GM23338 (cell line): ENCODE measurements around the gene GALM. TPM values are rescaled to one million over a fixed set of nuclear protein-coding genes. Genes with fewer than 3 reads are reported as not detected.

Experiments used
- ATAC-seq: fragments of 200-7000 bp; cut with Tn5 transposase; 3 replicates; pipeline ENCODE4 v1.9.1; 2020
- DNase-seq: peaks from one replicate; pipeline ENCODE4 v3.0.0-alpha.2; 2015; ENCODE audit warnings: low spot score
- H2AFZ ChIP-seq: fragments of 200-600 bp; sonication (generic); 2 replicates; pipeline ENCODE4 v1.8.0; 2016; ENCODE audit warnings: antibody characterized with exemption, mild to moderate bottlenecking, moderate library complexity
- H3F3A ChIP-seq: fragments of 200-600 bp; sonication (generic); replicated peaks from 2 replicates; pipeline ENCODE4 v1.8.0; 2017; ENCODE audit warnings: antibody characterized with exemption, mixed run types, low read depth
- H3K27ac ChIP-seq: fragments of 200-600 bp; sonication (generic); 2 replicates; pipeline ENCODE4 v1.6.1; 2016; ENCODE audit warnings: low read depth
- H3K27me3 ChIP-seq: fragments of 200-600 bp; sonication (generic); 2 replicates; pipeline ENCODE4 v1.8.0; 2016; ENCODE audit warnings: mild to moderate bottlenecking, mixed run types, moderate library complexity; ENCODE audit not compliant: insufficient read depth
- H3K36me3 ChIP-seq: fragments of 200-600 bp; sonication (generic); 2 replicates; pipeline ENCODE4 v1.8.0; 2016; ENCODE audit warnings: mild to moderate bottlenecking; ENCODE audit not compliant: insufficient read depth
- H3K4me1 ChIP-seq: fragments of 200-600 bp; sonication (generic); 2 replicates; pipeline ENCODE4 v1.8.0; 2016; ENCODE audit warnings: mild to moderate bottlenecking, moderate library complexity; ENCODE audit not compliant: insufficient read depth
- H3K4me2 ChIP-seq: fragments of 200-600 bp; sonication (generic); 2 replicates; pipeline ENCODE4 v1.7.1; 2017; ENCODE audit warnings: mixed run types
- H3K4me3 ChIP-seq: fragments of 200-600 bp; sonication (generic); 2 replicates; pipeline ENCODE4 v1.6.1; 2016; ENCODE audit warnings: mixed run types
- H3K79me2 ChIP-seq: fragments of 200-600 bp; sonication (generic); replicated peaks from 2 replicates; pipeline ENCODE4 v1.8.0; 2017; ENCODE audit warnings: mild to moderate bottlenecking; ENCODE audit not compliant: insufficient read depth
- H3K9me2 ChIP-seq: fragments of 200-600 bp; sonication (generic); 2 replicates; pipeline ENCODE4 v1.8.0; 2017; ENCODE audit not compliant: insufficient read depth
- H4K20me1 ChIP-seq: fragments of 200-600 bp; sonication (generic); replicated peaks from 2 replicates; pipeline ENCODE4 v1.8.0; 2017; ENCODE audit warnings: mild to moderate bottlenecking; ENCODE audit not compliant: insufficient read depth
- H3K27ac Mint-ChIP-seq: 2 replicates; pipeline ENCODE4 v1.8.0; 2020; ENCODE audit warnings: inconsistent platforms, mild to moderate bottlenecking, moderate library complexity, mixed read lengths
- H3K27me3 Mint-ChIP-seq: 3 replicates; pipeline ENCODE4 v1.8.0; 2022; ENCODE audit warnings: low read depth, mild to moderate bottlenecking, moderate library complexity, mixed read lengths, inconsistent platforms; ENCODE audit not compliant: insufficient read depth, poor library complexity
- H3K36me3 Mint-ChIP-seq: 3 replicates; pipeline ENCODE4 v1.8.0; 2021; ENCODE audit warnings: low read depth, mild to moderate bottlenecking, inconsistent platforms, moderate library complexity, mixed read lengths
- H3K4me1 Mint-ChIP-seq: 3 replicates; pipeline ENCODE4 v1.8.0; 2020; ENCODE audit warnings: mild to moderate bottlenecking, inconsistent platforms, mixed read lengths
- H3K4me3 Mint-ChIP-seq: 3 replicates; pipeline ENCODE4 v1.8.0; 2021; ENCODE audit warnings: moderate library complexity, mild to moderate bottlenecking, inconsistent platforms, mixed read lengths
- H3K9me3 Mint-ChIP-seq: 3 replicates; pipeline ENCODE4 v1.8.0; 2020; ENCODE audit warnings: moderate library complexity, mild to moderate bottlenecking, inconsistent platforms, mixed read lengths
- CREB1 ChIP-seq: fragments of 250-450 bp; sonication (Bioruptor Pico); IDR thresholded peaks from 2 replicates; pipeline ENCODE4 v1.5.0; 2020; ENCODE audit warnings: low read depth, mild to moderate bottlenecking, moderate library complexity
- CTCF ChIP-seq, 2 experiments: fragments of 200-600 bp in 1 of 2; sonication (generic) in 1 of 2; conservative IDR thresholded peaks; 2 replicates each; pipeline versions ENCODE4 v1.5.1 to v1.6.1; 2016 to 2017; ENCODE audit warnings: antibody characterized with exemption in 2 of 2, low read depth in 2 of 2, mild to moderate bottlenecking in 2 of 2, moderate library complexity in 1 of 2
- ETS1 ChIP-seq: IDR thresholded peaks from 2 replicates; pipeline ENCODE4 v1.6.1; 2016; ENCODE audit warnings: antibody characterized with exemption
- EZH2 ChIP-seq: fragments of 200-600 bp; sonication (generic); IDR thresholded peaks from one replicate; pipeline ENCODE4 v1.8.0; 2017; ENCODE audit warnings: antibody characterized with exemption, mild to moderate bottlenecking, low read depth; ENCODE audit not compliant: unreplicated experiment
- NANOG ChIP-seq: IDR thresholded peaks from 2 replicates; pipeline ENCODE4 v1.6.1; 2016; ENCODE audit warnings: antibody characterized with exemption, borderline replicate concordance
- POLR2AphosphoS5 ChIP-seq: IDR thresholded peaks from 2 replicates; pipeline ENCODE4 v1.6.1; 2016; ENCODE audit warnings: antibody characterized with exemption, low read depth
- REST ChIP-seq: IDR thresholded peaks from one replicate; pipeline ENCODE4 v1.6.1; 2018; ENCODE audit warnings: antibody characterized with exemption; ENCODE audit not compliant: unreplicated experiment
- STAT1 ChIP-seq: IDR thresholded peaks from one replicate; pipeline ENCODE4 v1.6.1; 2016; ENCODE audit warnings: antibody characterized with exemption; ENCODE audit not compliant: unreplicated experiment
- ZNF114 ChIP-seq: fragments of 250-450 bp; sonication (Bioruptor Pico); IDR thresholded peaks from 2 replicates; pipeline ENCODE4 v1.5.0; 2020; ENCODE audit warnings: mild to moderate bottlenecking, moderate library complexity
- long read RNA-seq: library from polyadenylated mRNA; unstranded; transcript quantifications from one replicate; pipeline ENCODE4 v2.0.0, GENCODE V29; 2020; ENCODE audit not compliant: unreplicated experiment
- polyA plus RNA-seq: library from polyadenylated mRNA; unstranded; fragments of >200 nt; fragmentation: Nextera tagmentation; extraction: Ambion mirVana; gene quantifications from 2 replicates; pipeline ENCODE4 v1.2.1, GENCODE V29; 2016
- total RNA-seq: library from RNA; depleted of rRNA; stranded (reverse); fragments of >200 nt; shearing (Covaris generic); gene quantifications from 2 replicates; pipeline ENCODE4 v1.2.3, GENCODE V29; 2014; rRNA removed

The GALM gene
- total RNA-seq (14.9 and 21.6 TPM in 2 replicates), polyA plus RNA-seq (9.3 and 9.6 TPM in 2 replicates)
- long read RNA-seq, transcript GALM-201 (7 exons, 2,484 nt) = major isoform, 15 of 16 reads
- long read RNA-seq, partial matches to known transcripts = 0 of 16 reads
- long read RNA-seq, other reads (novel, unspliced or antisense) = 1 of 16 reads

DNA sequence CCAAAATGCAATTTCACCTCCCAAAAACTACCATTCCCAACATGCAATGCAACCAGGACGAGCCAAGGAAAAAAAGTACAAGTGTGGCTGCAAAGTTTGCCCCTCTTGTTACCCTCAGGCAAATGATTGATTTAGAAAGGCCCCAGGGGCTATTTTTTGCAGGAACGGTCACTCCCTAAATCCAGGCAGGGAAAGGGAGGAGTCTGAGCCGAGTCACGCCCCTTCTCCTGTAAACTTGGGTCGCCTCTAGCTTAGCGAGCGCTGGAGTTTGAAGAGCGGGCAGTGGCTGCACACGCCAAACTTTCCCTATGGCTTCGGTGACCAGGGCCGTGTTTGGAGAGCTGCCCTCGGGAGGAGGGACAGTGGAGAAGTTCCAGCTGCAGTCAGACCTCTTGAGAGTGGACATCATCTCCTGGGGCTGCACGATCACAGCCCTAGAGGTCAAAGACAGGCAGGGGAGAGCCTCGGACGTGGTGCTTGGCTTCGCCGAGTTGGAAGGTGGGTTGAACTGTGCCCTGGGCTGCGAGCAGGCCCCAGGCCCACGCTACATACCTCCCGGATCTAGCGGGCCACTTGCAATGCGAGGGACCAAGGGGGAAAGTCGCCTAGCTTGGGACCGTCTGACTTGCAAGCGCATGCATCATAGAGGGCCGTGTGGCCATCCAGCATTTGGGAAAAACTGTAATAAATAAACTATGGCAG, at the start of gene GALM:
TSS of gene GALM (plus strand) at position 261 of the 702 bp plus-strand sequence. CDS start at position 309, 48 bp downstream.
- no peaks in the 10 kb centered on the region for H3K9me3 Mint-ChIP-seq
- TF ChIP-seq ZNF114 (CRISPR knock-in tag) (peak; percentile 98), POLR2AphosphoS5 (peak; percentile 89), EZH2 (no peak), ETS1 (peak; percentile 99), CREB1 (CRISPR knock-in tag) (peak; percentile 60; the same call in 1 of the 2 replicates), CTCF (conservative IDR thresholded peaks at IDR 0.05; ENCODE audit: low read depth in 2 of 2) (no peak), STAT1 (no peak)
- peaks cover 18% of the 10 kb centered on the region for H3K4me1 ChIP-seq
- H3K4me3 ChIP-seq = peak within 1 kb of the TSS; percentile 64
- H3K27me3 ChIP-seq = no peaks in the 10 kb centered on the region
- H3K27ac Mint-ChIP-seq = peak within 1 kb of the TSS; percentile 80
- no peaks in the 10 kb centered on the region for H3K36me3 ChIP-seq
- H3K36me3 Mint-ChIP-seq = no peaks in the 10 kb centered on the region
- H3K27me3 Mint-ChIP-seq = peaks cover 5% of the 10 kb centered on the region
- peak within 1 kb of the TSS; percentile 90 for H2AFZ ChIP-seq
- no peaks in the 10 kb centered on the region for H3K9me2 ChIP-seq
- 0 out of 2 replicates have a peak, but pooled peaks cover 7% of the 10 kb centered on the region for H3K79me2 ChIP-seq
- ATAC-seq = peak; percentile 96
- H3K4me2 ChIP-seq = peak within 1 kb of the TSS; percentile 93
- H4K20me1 ChIP-seq = no peaks in the 10 kb centered on the region
- DNase-seq = peak; percentile 98
- peak within 1 kb of the TSS; percentile 91 for H3K4me3 Mint-ChIP-seq
- H3K27ac ChIP-seq = no peak within 1 kb of the TSS
- H3F3A ChIP-seq = no peaks in the 10 kb centered on the region
- peaks cover 14% of the 10 kb centered on the region for H3K4me1 Mint-ChIP-seq

DNA sequence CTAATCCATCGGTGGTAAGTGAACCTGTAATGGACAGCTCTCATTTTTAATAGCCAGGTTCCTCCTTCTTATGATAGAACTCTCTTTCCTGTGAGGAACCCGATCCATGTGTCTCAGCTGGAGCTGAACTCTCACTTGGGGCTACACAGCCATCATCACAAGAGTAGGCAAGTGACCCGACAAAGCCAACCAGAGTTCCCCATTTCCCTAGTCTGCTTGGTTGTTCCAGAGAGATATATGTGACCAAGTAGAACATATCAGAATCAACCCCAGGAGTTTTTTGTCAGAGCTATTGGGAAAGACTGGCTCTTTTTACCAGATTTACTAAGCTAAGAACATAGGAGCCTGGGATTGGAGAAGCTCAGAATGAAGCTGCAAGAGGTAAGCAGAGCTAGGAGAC, 48.6 kb upstream of the GALM start:
- no peaks in the 10 kb centered on the region for H4K20me1 ChIP-seq
- H3K27ac ChIP-seq = no peak overlapping the region
- no peaks in the 10 kb centered on the region for H3K27me3 Mint-ChIP-seq

More for the DNA sequence above, 48.6 kb upstream of the GALM start:
- peaks cover 17% of the 10 kb centered on the region for H3K4me1 Mint-ChIP-seq
- no peak for DNase-seq
- H3K4me3 Mint-ChIP-seq = no peak overlapping the region
- H3K36me3 Mint-ChIP-seq = no peaks in the 10 kb centered on the region
- no peak for ATAC-seq
- Histone ChIP-seq H3K9me2 (no peaks in the 10 kb centered on the region; the same call in 1 of the 2 replicates), H3K79me2 (no peaks in the 10 kb centered on the region), H3K36me3 (no peaks in the 10 kb centered on the region), H3K27me3 (no peaks in the 10 kb centered on the region), H3F3A (no peaks in the 10 kb centered on the region), H3K4me3 (no peak overlapping the region), H3K4me2 (no peak overlapping the region), H2AFZ (no peak overlapping the region), H3K4me1 (peaks cover 11% of the 10 kb centered on the region; the same call in 1 of the 2 replicates)
- H3K27ac Mint-ChIP-seq = no peak overlapping the region
- no peak for TF ChIP-seq EZH2
- no peak for TF ChIP-seq CTCF (conservative IDR thresholded peaks at IDR 0.05; ENCODE audit: low read depth in 2 of 2)
- no peak for TF ChIP-seq REST
- TF ChIP-seq ETS1 = no peak
- no peak for TF ChIP-seq ZNF114 (CRISPR knock-in tag)
- no peak for TF ChIP-seq NANOG
- TF ChIP-seq STAT1 = no peak
- no peak for TF ChIP-seq CREB1 (CRISPR knock-in tag)
- no peaks in the 10 kb centered on the region for H3K9me3 Mint-ChIP-seq
